CD4-positive, alpha-beta T cell (primary cell): ENCODE data around the gene ZBTB2. TPM values are rescaled to one million over a fixed set of nuclear protein-coding genes. Genes with fewer than 3 reads are reported as not detected.

ENCODE experiments used
- ATAC-seq: fragments of 200-7000 bp; cut with Tn5 transposase; one replicate; pipeline ENCODE4 v1.10.0; 2022; ENCODE audit warnings: mild to moderate bottlenecking; ENCODE audit not compliant: poor library complexity
- CTCF ChIA-PET: fragments of 350-600 bp; sonication (Branson Sonifier 250); formaldehyde crosslinking; loops from one replicate; lab custom pipeline; 2021; ENCODE audit warnings: antibody characterized with exemption, inconsistent platforms; lab: Charles Lee
- POLR2A ChIA-PET: fragments of 350-600 bp; sonication (Branson Sonifier 250); formaldehyde crosslinking; loops from one replicate; lab custom pipeline; 2021; ENCODE audit warnings: antibody characterized with exemption, inconsistent platforms; lab: Charles Lee
- DNase-seq, 14 experiments: peaks; one replicate each; pipeline ENCODE4 v3.0.0-alpha.2; 2013 to 2020; ENCODE audit warnings: mixed read lengths in 2 of 14
- H3K27ac ChIP-seq, 2 donors: one replicate each; pipeline versions ENCODE4 v1.5.1 to v1.7.0; 2013; ENCODE audit warnings: low read length in 2 of 2, low read depth in 1 of 2, mild to moderate bottlenecking in 1 of 2
- H3K27me3 ChIP-seq, 2 experiments: 1 replicate in 1 of 2; 2 replicates in 1 of 2; pipeline versions ENCODE4 v1.6.1 to v1.7.0; 2013; ENCODE audit warnings: low read length in 2 of 2, control low read depth in 1 of 2, mild to moderate bottlenecking in 1 of 2, moderate library complexity in 1 of 2; ENCODE audit not compliant: insufficient read depth in 2 of 2, control insufficient read depth in 1 of 2
- H3K36me3 ChIP-seq: one replicate; pipeline ENCODE4 v1.6.1; 2013; ENCODE audit warnings: low read length, control low read depth; ENCODE audit not compliant: insufficient read depth
- H3K4me1 ChIP-seq: one replicate; pipeline ENCODE4 v1.6.1; 2013; ENCODE audit warnings: low read length, control low read depth; ENCODE audit not compliant: insufficient read depth
- H3K4me3 ChIP-seq: one replicate; pipeline ENCODE4 v1.5.1; 2013; ENCODE audit warnings: mild to moderate bottlenecking, low read length, moderate library complexity
- H3K9me3 ChIP-seq, 2 experiments: 1 replicate in 1 of 2; 2 replicates in 1 of 2; pipeline versions ENCODE4 v1.6.1 to v1.7.0; 2013; ENCODE audit warnings: low read length in 2 of 2, mild to moderate bottlenecking in 2 of 2, control low read depth in 1 of 2, moderate library complexity in 1 of 2; ENCODE audit not compliant: control insufficient read depth in 1 of 2, insufficient read depth in 1 of 2
- H3K27ac Mint-ChIP-seq: one replicate; pipeline ENCODE4 v1.8.0; 2020; ENCODE audit warnings: mixed read lengths
- H3K27me3 Mint-ChIP-seq: one replicate; pipeline ENCODE4 v1.8.0; 2021; ENCODE audit warnings: mixed read lengths
- H3K36me3 Mint-ChIP-seq: one replicate; pipeline ENCODE4 v1.8.0; 2021; ENCODE audit warnings: low read depth, mixed read lengths
- H3K4me1 Mint-ChIP-seq: one replicate; pipeline ENCODE4 v1.8.0; 2021; ENCODE audit warnings: low read depth, mixed read lengths
- H3K4me3 Mint-ChIP-seq: one replicate; pipeline ENCODE4 v1.8.0; 2020; ENCODE audit warnings: mild to moderate bottlenecking, mixed read lengths
- H3K9me3 Mint-ChIP-seq: one replicate; pipeline ENCODE4 v1.8.0; 2020; ENCODE audit warnings: mixed read lengths
- intact Hi-C, 2 experiments: fragments of 100-400 bp; cut with DNase I in 1 of 2; cut with micrococcal nuclease in 1 of 2; formaldehyde crosslinking; loops; one replicate each; pipeline versions ENCODE4 v1.15.1 to v1.9.0; 2023 to 2025; cut with DNase I, micrococcal nuclease
- total RNA-seq, 174 experiments: library from RNA in 2 of 174; stranded (reverse) in 2 of 174; gene quantifications; one replicate each; pipeline ENCODE4 v1.2.3 and lab custom pipeline; 2021 to 2026
- TF ChIP-seq, protein P1 (sequence below): fragments of 200-600 bp; IDR thresholded peaks from one replicate; pipeline ENCODE4 v1.8.0; 2022; ENCODE audit warnings: antibody characterized with exemption, mild to moderate bottlenecking

Gene ZBTB2
- total RNA-seq, 2 experiments from 2014 or later, result 18.6 to 19.1 TPM

DNA sequence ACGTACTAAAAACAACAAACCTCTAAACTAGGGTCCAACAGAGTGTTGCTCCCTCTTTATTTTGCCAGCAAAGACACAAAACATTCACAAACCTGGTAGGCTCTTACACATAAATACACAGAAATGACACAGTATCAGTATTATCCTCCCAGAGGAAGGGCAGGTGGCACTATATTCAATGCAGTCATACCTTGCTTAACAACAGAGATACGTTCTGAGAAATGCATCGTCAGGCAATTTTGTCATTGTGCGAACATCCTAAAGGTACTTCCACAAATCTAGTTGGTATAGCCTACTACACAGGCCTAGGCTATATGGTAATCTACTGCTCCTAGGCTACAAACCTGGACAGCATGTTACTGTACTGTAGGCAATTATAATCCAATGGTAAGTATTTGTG lies 9.6 kb downstream of the ZBTB2 start:
- peaks cover 36% of the 10 kb centered on the region for H3K4me1 ChIP-seq
- intact Hi-C loops, result loop anchor here in 1 of 2 experiments (10.0 kb wide), 3 partner anchors 793 to 1837 kb away; partner anchors contain the start of genes FBXO5 and PPIL4
- H3K9me3 Mint-ChIP-seq, result no peaks in the 10 kb centered on the region
- ATAC-seq (no peak), DNase-seq (peak in 2 of 14 experiments; percentile 20 to 30)
- H3K27ac ChIP-seq, result no peak overlapping the region
- peaks cover 70% of the 10 kb centered on the region for H3K4me1 Mint-ChIP-seq
- H3K36me3 Mint-ChIP-seq, result peaks cover 9% of the 10 kb centered on the region
- TF ChIP-seq, protein P1, sequence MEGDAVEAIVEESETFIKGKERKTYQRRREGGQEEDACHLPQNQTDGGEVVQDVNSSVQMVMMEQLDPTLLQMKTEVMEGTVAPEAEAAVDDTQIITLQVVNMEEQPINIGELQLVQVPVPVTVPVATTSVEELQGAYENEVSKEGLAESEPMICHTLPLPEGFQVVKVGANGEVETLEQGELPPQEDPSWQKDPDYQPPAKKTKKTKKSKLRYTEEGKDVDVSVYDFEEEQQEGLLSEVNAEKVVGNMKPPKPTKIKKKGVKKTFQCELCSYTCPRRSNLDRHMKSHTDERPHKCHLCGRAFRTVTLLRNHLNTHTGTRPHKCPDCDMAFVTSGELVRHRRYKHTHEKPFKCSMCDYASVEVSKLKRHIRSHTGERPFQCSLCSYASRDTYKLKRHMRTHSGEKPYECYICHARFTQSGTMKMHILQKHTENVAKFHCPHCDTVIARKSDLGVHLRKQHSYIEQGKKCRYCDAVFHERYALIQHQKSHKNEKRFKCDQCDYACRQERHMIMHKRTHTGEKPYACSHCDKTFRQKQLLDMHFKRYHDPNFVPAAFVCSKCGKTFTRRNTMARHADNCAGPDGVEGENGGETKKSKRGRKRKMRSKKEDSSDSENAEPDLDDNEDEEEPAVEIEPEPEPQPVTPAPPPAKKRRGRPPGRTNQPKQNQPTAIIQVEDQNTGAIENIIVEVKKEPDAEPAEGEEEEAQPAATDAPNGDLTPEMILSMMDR, result no peak
- CTCF ChIA-PET, result interaction anchor here (0.6 kb wide), 1 partner anchor 94 kb away, joined by 3 read pairs; no protein-coding TSS in a partner anchor
- no peaks in the 10 kb centered on the region for H3K27me3 Mint-ChIP-seq
- H3K36me3 ChIP-seq, result peaks cover 11% of the 10 kb centered on the region
- peak overlapping the region; percentile 68 for H3K4me3 Mint-ChIP-seq
- no peaks in the 10 kb centered on the region for H3K27me3 ChIP-seq
- H3K27ac Mint-ChIP-seq, result peak overlapping the region; percentile 93
- POLR2A ChIA-PET, result interaction anchor here (5.1 kb wide), 1 partner anchor 9 kb away, joined by 45 read pairs; the partner anchor contains the start of gene ZBTB2
- no peaks in the 10 kb centered on the region for H3K9me3 ChIP-seq
- no peak overlapping the region for H3K4me3 ChIP-seq

DNA sequence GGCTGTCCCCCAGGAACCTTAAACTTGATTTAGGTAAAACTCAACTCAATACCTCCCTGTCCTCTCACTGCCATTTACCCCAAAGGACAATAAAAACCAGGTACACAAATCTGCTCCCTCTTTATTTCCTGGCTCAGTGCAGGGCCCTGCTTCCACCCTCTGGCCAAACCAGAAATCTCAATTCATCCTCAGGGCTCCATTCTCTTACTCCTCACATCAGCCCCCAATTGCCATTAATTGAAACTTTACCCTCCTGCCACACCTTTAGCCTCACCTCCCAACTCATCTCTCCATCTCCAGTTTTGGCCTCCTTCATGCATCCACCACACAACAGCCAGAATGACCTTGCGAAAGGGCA lies 10.5 kb downstream of the ZBTB2 start:
- no peaks in the 10 kb centered on the region for H3K27me3 Mint-ChIP-seq
- peaks cover 41% of the 10 kb centered on the region for H3K4me1 ChIP-seq
- H3K27me3 ChIP-seq, result no peaks in the 10 kb centered on the region
- H3K36me3 Mint-ChIP-seq, result peaks cover 9% of the 10 kb centered on the region
- CTCF ChIA-PET, result no interaction called here
- peak overlapping the region; percentile 89 for H3K4me3 Mint-ChIP-seq
- POLR2A ChIA-PET, result interaction anchor here (5.1 kb wide), 1 partner anchor 10 kb away, joined by 45 read pairs; the partner anchor contains the start of gene ZBTB2
- H3K36me3 ChIP-seq, result peaks cover 11% of the 10 kb centered on the region
- no peaks in the 10 kb centered on the region for H3K9me3 ChIP-seq
- ATAC-seq (peak; percentile 27), DNase-seq (no peak)
- no peaks in the 10 kb centered on the region for H3K9me3 Mint-ChIP-seq
- peak overlapping the region; percentile 74 to 85 for H3K27ac ChIP-seq
- H3K4me1 Mint-ChIP-seq, result peaks cover 73% of the 10 kb centered on the region
- H3K4me3 ChIP-seq, result peak overlapping the region; percentile 49
- TF ChIP-seq, protein P1, result no peak
- intact Hi-C loops, result loop anchor here in 1 of 2 experiments (10.0 kb wide), 3 partner anchors 794 to 1836 kb away; partner anchors contain the start of genes FBXO5 and PPIL4
- peak overlapping the region; percentile 93 for H3K27ac Mint-ChIP-seq

DNA sequence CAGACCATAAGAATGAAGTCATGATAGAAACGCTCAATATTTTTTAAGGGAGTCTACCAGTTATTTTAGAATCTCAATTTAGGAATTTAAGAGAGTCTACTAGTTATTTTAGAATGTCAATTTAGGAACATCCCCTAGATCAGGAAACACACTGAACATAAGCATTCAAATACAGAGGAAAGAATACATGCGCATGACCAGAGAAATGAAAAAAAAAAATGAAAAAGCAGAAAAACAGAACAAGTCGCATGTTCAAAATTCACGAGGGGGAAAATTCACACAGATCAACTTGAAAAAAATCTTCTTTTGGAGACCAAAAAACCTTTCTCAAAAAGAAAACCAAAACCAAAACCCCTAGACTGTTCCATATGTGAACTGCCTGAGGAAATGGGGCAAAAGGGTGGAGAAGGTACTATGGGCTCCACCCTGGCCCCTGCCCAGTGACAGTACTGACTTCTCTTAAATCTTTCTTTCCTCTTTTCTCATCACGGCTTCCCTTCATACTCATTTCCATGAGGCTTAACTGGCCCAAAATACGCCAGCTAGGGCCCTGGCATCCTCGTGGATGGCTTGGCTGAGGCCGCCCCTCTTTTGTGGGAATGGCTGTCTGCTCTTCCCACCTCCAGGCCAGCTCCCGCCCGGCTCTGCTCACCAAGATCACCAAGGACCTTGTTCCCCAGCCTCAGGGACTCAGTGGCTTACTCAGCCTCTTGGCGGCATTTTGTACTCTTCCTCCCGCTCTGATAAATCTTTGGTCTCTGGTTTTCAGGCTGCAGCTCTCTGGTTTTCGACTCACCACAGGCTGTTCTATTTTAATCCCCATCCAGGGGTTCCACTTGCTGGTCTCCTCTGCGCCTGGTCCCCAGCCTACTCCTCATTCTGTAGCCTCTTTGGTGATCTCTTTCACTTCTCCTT lies 11.2 kb downstream of the ZBTB2 start:
- Mint-ChIP-seq H3K4me3 (peak overlapping the region; percentile 89), H3K4me1 (peaks cover 71% of the 10 kb centered on the region), H3K9me3 (no peaks in the 10 kb centered on the region), H3K27ac (peak overlapping the region; percentile 93), H3K36me3 (peaks cover 9% of the 10 kb centered on the region), H3K27me3 (no peaks in the 10 kb centered on the region)
- Histone ChIP-seq H3K4me3 (peak overlapping the region; percentile 49), H3K9me3 (no peaks in the 10 kb centered on the region), H3K36me3 (peaks cover 11% of the 10 kb centered on the region), H3K27me3 (no peaks in the 10 kb centered on the region), H3K4me1 (peaks cover 46% of the 10 kb centered on the region), H3K27ac (peak overlapping the region; percentile 74 to 85)
- peak in 4 of 14 experiments; percentile 32 to 80 (median 61) for DNase-seq
- ChIA-PET POLR2A (interaction anchor here (5.1 kb wide), 1 partner anchor 10 kb away, joined by 45 read pairs; the partner anchor contains the start of gene ZBTB2), CTCF (interaction anchor here (1.6 kb wide), 1 partner anchor 8 kb away, joined by 3 read pairs; no protein-coding TSS in a partner anchor)
- intact Hi-C loops, result loop anchor here in 1 of 2 experiments (10.0 kb wide), 3 partner anchors 795 to 1835 kb away; partner anchors contain the start of genes FBXO5 and PPIL4
- ATAC-seq, result peak; percentile 83
- TF ChIP-seq, protein P1, result no peak
